IMR-90 (cell line): ENCODE data around the gene LAP3. TPM values are rescaled to one million over a fixed set of nuclear protein-coding genes. Genes with fewer than 3 reads are reported as not detected.

Source experiments
- ATAC-seq: fragments of 200-7000 bp; cut with Tn5 transposase; 2 replicates; pipeline ENCODE4 v1.9.1; 2020; ENCODE audit warnings: low read depth, mild to moderate bottlenecking, moderate library complexity
- BruUV-seq: library from RNA; stranded (reverse); fragments of 400-500 nt; replicated peaks from 2 replicates; lab custom pipeline; 2021; lab: Mats Ljungman, UMichigan
- CTCF ChIA-PET: fragments of 300-600 bp; formaldehyde crosslinking; extraction: SDS; loops from one replicate; lab custom pipeline; 2021; ENCODE audit warnings: antibody characterized with exemption; lab: Yijun Ruan, JAX
- POLR2A ChIA-PET: fragments of 300-600 bp; sonication (Branson Sonifier 250); formaldehyde crosslinking; loops from one replicate; lab custom pipeline; 2022; ENCODE audit warnings: antibody characterized with exemption; ENCODE audit not compliant: unreplicated experiment; lab: Charles Lee
- DNase-seq: peaks from one replicate; pipeline ENCODE4 v3.0.0; 2013
- H2AFZ ChIP-seq: replicated peaks from 2 replicates; pipeline ENCODE3; 2013; ENCODE audit warnings: low read length, mild to moderate bottlenecking; ENCODE audit not compliant: poor library complexity
- H2AK5ac ChIP-seq: 2 replicates; pipeline ENCODE4 v1.6.1; 2013; ENCODE audit warnings: low read depth, low read length, inconsistent platforms
- H2AK9ac ChIP-seq: replicated peaks from 2 replicates; pipeline ENCODE3; 2013; ENCODE audit warnings: mild to moderate bottlenecking, low read depth, low read length, moderate library complexity; ENCODE audit not compliant: poor library complexity
- H2BK120ac ChIP-seq: 2 replicates; pipeline ENCODE4 v1.6.1; 2013; ENCODE audit warnings: low read depth, low read length, inconsistent platforms
- H2BK15ac ChIP-seq: 3 replicates; pipeline ENCODE4 v1.6.1; 2013; ENCODE audit warnings: low read depth, low read length, inconsistent platforms
- H2BK20ac ChIP-seq: 2 replicates; pipeline ENCODE4 v1.6.1; 2013; ENCODE audit warnings: low read depth, mild to moderate bottlenecking, inconsistent platforms, low read length, moderate library complexity
- H2BK5ac ChIP-seq: 2 replicates; pipeline ENCODE4 v1.6.1; 2013; ENCODE audit warnings: mild to moderate bottlenecking, low read depth, low read length, inconsistent platforms; ENCODE audit not compliant: poor library complexity, severe bottlenecking
- H3K14ac ChIP-seq: replicated peaks from 2 replicates; pipeline ENCODE4 v1.6.1; 2013; ENCODE audit warnings: low read depth, low read length, inconsistent platforms
- H3K18ac ChIP-seq: 2 replicates; pipeline ENCODE4 v1.6.1; 2013; ENCODE audit warnings: low read depth, low read length, control low read depth
- H3K23ac ChIP-seq: 2 replicates; pipeline ENCODE4 v1.6.1; 2013; ENCODE audit warnings: low read depth, low read length, inconsistent platforms
- H3K27ac ChIP-seq: 2 replicates; pipeline ENCODE4 v1.5.1; 2013; ENCODE audit warnings: mild to moderate bottlenecking, control low read depth, low read length; ENCODE audit not compliant: insufficient read depth
- H3K27me3 ChIP-seq: 2 replicates; pipeline ENCODE4 v1.6.1; 2013; ENCODE audit warnings: low read length; ENCODE audit not compliant: control insufficient read depth, insufficient read depth
- H3K36me3 ChIP-seq: 2 replicates; pipeline ENCODE4 v1.6.1; 2013; ENCODE audit warnings: low read length, mixed read lengths; ENCODE audit not compliant: control insufficient read depth, insufficient read depth
- H3K4ac ChIP-seq: 2 replicates; pipeline ENCODE4 v1.6.1; 2013; ENCODE audit warnings: low read depth, low read length, inconsistent platforms
- H3K4me1 ChIP-seq: 2 replicates; pipeline ENCODE4 v1.6.1; 2013; ENCODE audit warnings: low read length, mixed read lengths; ENCODE audit not compliant: control insufficient read depth, insufficient read depth
- H3K4me2 ChIP-seq: 2 replicates; pipeline ENCODE4 v1.6.1; 2013; ENCODE audit warnings: low read depth, mild to moderate bottlenecking, control low read depth, low read length, moderate library complexity
- H3K4me3 ChIP-seq: 2 replicates; pipeline ENCODE4 v1.5.1; 2013; ENCODE audit warnings: low read depth, mild to moderate bottlenecking, control low read depth, low read length, moderate library complexity; ENCODE audit not compliant: insufficient read depth
- H3K56ac ChIP-seq: 2 replicates; pipeline ENCODE4 v1.6.1; 2013; ENCODE audit warnings: low read length, inconsistent platforms; ENCODE audit not compliant: insufficient read depth; ENCODE audit errors: extremely low read depth
- H3K79me1 ChIP-seq, 2 experiments: 2 replicates each; pipeline ENCODE4 v1.6.1; 2013; ENCODE audit warnings: low read length in 2 of 2, inconsistent platforms in 1 of 2, low read depth in 1 of 2
- H3K9ac ChIP-seq: 2 replicates; pipeline ENCODE4 v1.6.1; 2013; ENCODE audit warnings: low read depth, low read length, control low read depth
- H3K9me1 ChIP-seq: 2 replicates; pipeline ENCODE4 v1.6.1; 2013; ENCODE audit warnings: low read length, inconsistent platforms; ENCODE audit not compliant: insufficient read depth
- H3K9me3 ChIP-seq: 2 replicates; pipeline ENCODE4 v1.6.1; 2013; ENCODE audit warnings: low read length; ENCODE audit not compliant: control insufficient read depth, insufficient read depth
- H4K20me1 ChIP-seq: 2 replicates; pipeline ENCODE4 v1.6.1; 2013; ENCODE audit warnings: low read length, inconsistent platforms; ENCODE audit not compliant: insufficient read depth
- H4K5ac ChIP-seq: 2 replicates; pipeline ENCODE4 v1.6.1; 2013; ENCODE audit warnings: mild to moderate bottlenecking, low read depth, low read length, control low read depth
- H4K8ac ChIP-seq, 2 experiments: 2 replicates each; pipeline ENCODE4 v1.6.1; 2013; ENCODE audit warnings: low read depth in 2 of 2, low read length in 2 of 2, control low read depth in 1 of 2, inconsistent platforms in 1 of 2
- H4K91ac ChIP-seq: 2 replicates; pipeline ENCODE4 v1.6.1; 2013; ENCODE audit warnings: low read depth, low read length, inconsistent platforms; ENCODE audit not compliant: insufficient read depth
- BHLHE40 ChIP-seq: fragments of 150-350 bp; IDR thresholded peaks from 2 replicates; pipeline ENCODE4 v1.6.1; 2016; ENCODE audit warnings: mild to moderate bottlenecking, low read depth, low read length
- CEBPB ChIP-seq: IDR thresholded peaks from 2 replicates; pipeline ENCODE4 v1.6.1; 2012; ENCODE audit warnings: low read depth, low read length, improper control_type of control experiment
- CHD1 ChIP-seq: IDR thresholded peaks from 2 replicates; pipeline ENCODE4 v1.6.1; 2012; ENCODE audit warnings: low read depth, low read length, improper control_type of control experiment
- ELK1 ChIP-seq: fragments of 150-350 bp; IDR thresholded peaks from 2 replicates; pipeline ENCODE4 v1.6.1; 2016; ENCODE audit warnings: low read depth, mild to moderate bottlenecking, low read length, moderate library complexity, borderline replicate concordance
- FOS ChIP-seq: fragments of 150-350 bp; IDR thresholded peaks from 2 replicates; pipeline ENCODE4 v1.6.1; 2016; ENCODE audit warnings: low read depth, low read length
- MAFK ChIP-seq: IDR thresholded peaks from 2 replicates; pipeline ENCODE4 v1.6.1; 2012; ENCODE audit warnings: low read depth, low read length, improper control_type of control experiment
- MXI1 ChIP-seq: IDR thresholded peaks from 2 replicates; pipeline ENCODE4 v1.6.1; 2012; ENCODE audit warnings: low read depth, mild to moderate bottlenecking, low read length, moderate library complexity, borderline replicate concordance
- NFE2L2 ChIP-seq: fragments of 150-350 bp; IDR thresholded peaks from 2 replicates; pipeline ENCODE4 v1.6.1; 2016; ENCODE audit warnings: low read depth, mild to moderate bottlenecking, low read length
- POLR2A ChIP-seq: IDR thresholded peaks from 2 replicates; pipeline ENCODE4 v1.6.1; 2012; ENCODE audit warnings: mild to moderate bottlenecking, low read depth, low read length
- RAD21 ChIP-seq: IDR thresholded peaks from 2 replicates; pipeline ENCODE4 v1.6.1; 2012; ENCODE audit warnings: low read length, improper control_type of control experiment
- RCOR1 ChIP-seq: IDR thresholded peaks from 2 replicates; pipeline ENCODE4 v1.6.1; 2012; ENCODE audit warnings: mild to moderate bottlenecking, low read length, improper control_type of control experiment; ENCODE audit not compliant: insufficient replicate concordance
- RFX5 ChIP-seq: IDR thresholded peaks from 2 replicates; pipeline ENCODE4 v1.8.0; 2012; ENCODE audit warnings: low read depth, mild to moderate bottlenecking, low read length, moderate library complexity
- SMC3 ChIP-seq: fragments of 150-350 bp; IDR thresholded peaks from 2 replicates; pipeline ENCODE4 v1.6.1; 2016; ENCODE audit warnings: low read depth, mild to moderate bottlenecking, antibody characterized with exemption, low read length, moderate library complexity
- WGBS, 2 experiments: methylation state at CpG; one replicate each; pipeline versions ENCODE4 v1.1.5 to v1.1.7; 2013; ENCODE audit warnings: missing lambda C conversion rate in 2 of 2; ENCODE audit not compliant: insufficient read length in 1 of 2; ENCODE audit errors: extremely low coverage in 2 of 2; 5-methylcytosine and 5-hydroxymethylcytosine counted together
- dilution Hi-C: fragments of 300-500 bp; cut with HindIII; formaldehyde crosslinking; loops from one replicate; pipeline ENCODE4 v1.14.3; 2018; ENCODE audit warnings: low sequenced_read_pairs; ENCODE audit not compliant: unreplicated experiment
- in situ Hi-C: fragments of 300-500 bp; cut with MboI; formaldehyde crosslinking; loops from 3 replicates; pipeline ENCODE4 v1.14.3; 2019; ENCODE audit warnings: low sequenced_read_pairs, inconsistent platforms, mixed read lengths
- intact Hi-C: fragments of 100-400 bp; cut with micrococcal nuclease; formaldehyde crosslinking; loops from 2 replicates; pipeline ENCODE4 v1.10.0; 2022
- polyA plus RNA-seq, 3 experiments: library from polyadenylated mRNA; depleted of rRNA; stranded (reverse); fragments of >200 nt; gene quantifications; 2 replicates each; pipeline ENCODE4 v1.2.3, GENCODE V29; 2012; ENCODE audit warnings: low replicate concordance in 1 of 3
- total RNA-seq: library from RNA; depleted of rRNA; stranded (reverse); fragments of >200 nt; gene quantifications from 2 replicates; pipeline ENCODE4 v1.2.3, GENCODE V29; 2012
- TF ChIP-seq, protein P1 (sequence below): fragments of 150-350 bp; IDR thresholded peaks from 2 replicates; pipeline ENCODE4 v1.6.1; 2017; ENCODE audit warnings: mild to moderate bottlenecking, antibody characterized with exemption, low read length, low read depth
- TF ChIP-seq, protein P2 (sequence below): conservative IDR thresholded peaks from 2 replicates; pipeline ENCODE4 v1.5.1; 2012; ENCODE audit warnings: mild to moderate bottlenecking, low read depth, low read length, improper control_type of control experiment

The LAP3 gene
- total and polyA plus RNA-seq, 2 of the 4 experiments (the other 2 are of a cell fraction): 57.9 to 91.6 TPM

DNA sequence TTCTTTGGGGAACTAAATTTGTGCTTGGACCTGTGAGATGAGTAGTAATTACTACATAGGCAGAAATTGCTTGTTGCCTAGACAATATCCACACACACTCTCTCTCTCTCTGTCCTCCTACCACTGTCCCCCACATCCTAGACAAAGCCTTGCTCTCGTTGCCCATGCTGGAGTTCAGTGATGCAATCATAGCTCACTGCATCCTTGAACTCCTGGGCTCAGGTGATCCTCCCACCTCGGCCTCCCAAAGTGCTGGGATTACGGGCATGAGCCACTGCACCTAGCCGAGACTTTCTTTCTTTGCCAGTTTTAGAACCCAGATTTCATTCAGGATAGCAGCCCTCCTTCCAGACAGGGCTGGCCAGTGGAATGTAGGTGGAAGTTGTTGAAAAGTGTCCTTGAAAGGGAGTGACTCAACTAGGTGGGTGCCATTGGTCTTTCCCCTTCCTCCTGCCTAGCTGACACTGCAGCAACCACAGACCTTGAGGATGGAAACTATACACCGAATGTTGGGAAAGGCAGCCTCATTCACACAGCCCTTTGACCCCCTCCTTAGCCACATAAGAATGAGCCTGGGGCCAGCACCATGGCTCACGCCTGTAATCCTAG, 16.8 kb upstream of the LAP3 start:
- H3K9me1 ChIP-seq: no peaks in the 10 kb centered on the region
- no peak overlapping the region for H4K8ac ChIP-seq
- H2BK120ac ChIP-seq: no peak overlapping the region
- H3K4me3 ChIP-seq: no peak overlapping the region
- H3K27me3 ChIP-seq: peaks cover 4% of the 10 kb centered on the region; the same call in 1 of the 2 replicates
- dilution Hi-C loops: no loop called here
- ChIA-PET POLR2A (no interaction called here), CTCF (interaction anchor here (0.6 to 1.8 kb wide), 2 partner anchors 10 to 11 kb away, joined by 3 to 5 read pairs; no protein-coding TSS in a partner anchor)
- no peaks in the 10 kb centered on the region for H3K9me3 ChIP-seq
- no peak for DNase-seq
- H3K56ac ChIP-seq: no peak overlapping the region
- no peak overlapping the region for H2BK15ac ChIP-seq
- BruUV-seq: no TSS peak
- H3K18ac ChIP-seq: no peak overlapping the region
- no peak overlapping the region for H2BK5ac ChIP-seq
- no peak overlapping the region for H3K9ac ChIP-seq
- intact Hi-C loops: no loop called here
- in situ Hi-C loops: no loop called here
- H3K36me3 ChIP-seq: no peaks in the 10 kb centered on the region
- no peak overlapping the region for H3K4me2 ChIP-seq
- no peaks in the 10 kb centered on the region for H3K79me1 ChIP-seq
- H2AFZ ChIP-seq: no peak overlapping the region
- no CpG with 5 or more reads among the region's 6 CpGs for WGBS, 2 experiments
- H3K4me1 ChIP-seq: no peaks in the 10 kb centered on the region
- no peak for ATAC-seq
- TF ChIP-seq MAFK (no peak), RCOR1 (no peak), FOS (no peak), NFE2L2 (no peak), CHD1 (no peak), POLR2A (no peak), CEBPB (no peak), MXI1 (no peak), BHLHE40 (no peak), RAD21 (no peak), RFX5 (no peak), ELK1 (no peak), SMC3 (no peak)
- TF ChIP-seq, protein P1, sequence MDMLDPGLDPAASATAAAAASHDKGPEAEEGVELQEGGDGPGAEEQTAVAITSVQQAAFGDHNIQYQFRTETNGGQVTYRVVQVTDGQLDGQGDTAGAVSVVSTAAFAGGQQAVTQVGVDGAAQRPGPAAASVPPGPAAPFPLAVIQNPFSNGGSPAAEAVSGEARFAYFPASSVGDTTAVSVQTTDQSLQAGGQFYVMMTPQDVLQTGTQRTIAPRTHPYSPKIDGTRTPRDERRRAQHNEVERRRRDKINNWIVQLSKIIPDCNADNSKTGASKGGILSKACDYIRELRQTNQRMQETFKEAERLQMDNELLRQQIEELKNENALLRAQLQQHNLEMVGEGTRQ: no peak
- TF ChIP-seq, protein P2, sequence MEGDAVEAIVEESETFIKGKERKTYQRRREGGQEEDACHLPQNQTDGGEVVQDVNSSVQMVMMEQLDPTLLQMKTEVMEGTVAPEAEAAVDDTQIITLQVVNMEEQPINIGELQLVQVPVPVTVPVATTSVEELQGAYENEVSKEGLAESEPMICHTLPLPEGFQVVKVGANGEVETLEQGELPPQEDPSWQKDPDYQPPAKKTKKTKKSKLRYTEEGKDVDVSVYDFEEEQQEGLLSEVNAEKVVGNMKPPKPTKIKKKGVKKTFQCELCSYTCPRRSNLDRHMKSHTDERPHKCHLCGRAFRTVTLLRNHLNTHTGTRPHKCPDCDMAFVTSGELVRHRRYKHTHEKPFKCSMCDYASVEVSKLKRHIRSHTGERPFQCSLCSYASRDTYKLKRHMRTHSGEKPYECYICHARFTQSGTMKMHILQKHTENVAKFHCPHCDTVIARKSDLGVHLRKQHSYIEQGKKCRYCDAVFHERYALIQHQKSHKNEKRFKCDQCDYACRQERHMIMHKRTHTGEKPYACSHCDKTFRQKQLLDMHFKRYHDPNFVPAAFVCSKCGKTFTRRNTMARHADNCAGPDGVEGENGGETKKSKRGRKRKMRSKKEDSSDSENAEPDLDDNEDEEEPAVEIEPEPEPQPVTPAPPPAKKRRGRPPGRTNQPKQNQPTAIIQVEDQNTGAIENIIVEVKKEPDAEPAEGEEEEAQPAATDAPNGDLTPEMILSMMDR: no peak
- no peak overlapping the region for H3K27ac ChIP-seq
- H3K14ac ChIP-seq: no peak overlapping the region
- no peaks in the 10 kb centered on the region for H4K20me1 ChIP-seq
- no peak overlapping the region for H4K5ac ChIP-seq
- no peak overlapping the region for H4K91ac ChIP-seq
- H2AK5ac ChIP-seq: no peak overlapping the region
- H3K23ac ChIP-seq: no peak overlapping the region
- H2AK9ac ChIP-seq: no peak overlapping the region
- H2BK20ac ChIP-seq: no peak overlapping the region
- no peak overlapping the region for H3K4ac ChIP-seq
